DMS53 treated with DMSO at 0.1 percent for 48 hours (cell line): Measurements from ENCODE around the gene ARHGAP22.

ENCODE experiments used
- DNase-seq: peaks from one replicate; lab custom pipeline; 2025; ENCODE audit not compliant: unreplicated experiment; lab: John Stamatoyannopoulos, UW

The ARHGAP22 gene

GRCh38 chr10:48633381-48634197 is 28.7 kb upstream of the ARHGAP22 start:
- no peak for DNase-seq

- DNase-seq = no peak
Observed at GRCh38 chr10:48632166-48632565, 27.3 kb upstream of the ARHGAP22 start.

- DNase-seq = no peak
Observed at GRCh38 chr10:48627984-48628609, 23.2 kb upstream of the ARHGAP22 start.

- no peak for DNase-seq
Observed at GRCh38 chr10:48626986-48627731, 22.3 kb upstream of the ARHGAP22 start.

GRCh38 chr10:48626447-48626846 is 21.6 kb upstream of the ARHGAP22 start:
- DNase-seq = no peak

GRCh38 chr10:48625826-48626134 is 20.9 kb upstream of the ARHGAP22 start:
- DNase-seq = no peak

- no peak for DNase-seq
Observed at GRCh38 chr10:48623607-48624132, 18.8 kb upstream of the ARHGAP22 start.

- no peak for DNase-seq
Observed at GRCh38 chr10:48623009-48623408, 18.1 kb upstream of the ARHGAP22 start.

- no peak for DNase-seq
Observed at GRCh38 chr10:48620719-48621118, 15.8 kb upstream of the ARHGAP22 start.

- DNase-seq = no peak
Observed at GRCh38 chr10:48616436-48616835, 11.6 kb upstream of the ARHGAP22 start.

GRCh38 chr10:48614481-48615390 is 9.9 kb upstream of the ARHGAP22 start:
- no peak for DNase-seq

- DNase-seq = no peak
Observed at GRCh38 chr10:48613016-48613415, 8.1 kb upstream of the ARHGAP22 start.

GRCh38 chr10:48612236-48612943 is 7.5 kb upstream of the ARHGAP22 start:
- no peak for DNase-seq

- DNase-seq = no peak
Observed at GRCh38 chr10:48611133-48611532, 6.3 kb upstream of the ARHGAP22 start.

GRCh38 chr10:48610585-48611093 is 5.8 kb upstream of the ARHGAP22 start:
- DNase-seq = no peak

- DNase-seq = no peak
Observed at GRCh38 chr10:48609899-48610584, 5.2 kb upstream of the ARHGAP22 start.

- DNase-seq = no peak
Observed at GRCh38 chr10:48609441-48609840, 4.6 kb upstream of the ARHGAP22 start.

GRCh38 chr10:48608976-48609375 is 4.1 kb upstream of the ARHGAP22 start:
- DNase-seq = no peak

- DNase-seq = peak; percentile 33
Observed at GRCh38 chr10:48608279-48608681, 3.4 kb upstream of the ARHGAP22 start.
